A673 (cell line): ENCODE measurements around the gene KRTAP4-2. TPM values are rescaled to one million over a fixed set of nuclear protein-coding genes. Genes with fewer than 3 reads are reported as not detected.
"Not testable (repeated sequence)": the region's sequence is repeated elsewhere in the genome, so short reads cannot be mapped to it uniquely, and the experiment has no call there.

Source experiments
- BruUV-seq: library from RNA; stranded (reverse); fragments of 400-500 nt; replicated peaks from 2 replicates; lab custom pipeline; 2021; lab: Mats Ljungman, UMichigan
- CTCF ChIA-PET: fragments of 300-600 bp; sonication (Branson Sonifier 250); formaldehyde crosslinking; loops from one replicate; lab custom pipeline; 2022; ENCODE audit warnings: antibody characterized with exemption; lab: Charles Lee
- POLR2A ChIA-PET: fragments of 300-600 bp; sonication (Branson Sonifier 250); formaldehyde crosslinking; loops from one replicate; lab custom pipeline; 2022; ENCODE audit warnings: antibody characterized with exemption; ENCODE audit not compliant: low non-redundant PET; lab: Charles Lee
- DNase-seq: peaks from one replicate; pipeline ENCODE4 v3.0.0-alpha.2; 2015; ENCODE audit warnings: low spot score
- H3K27ac ChIP-seq: fragments of 200-600 bp; sonication (generic); 2 replicates; pipeline ENCODE4 v1.5.1; 2016; ENCODE audit warnings: mixed run types, low read depth, mild to moderate bottlenecking, mixed read lengths, antibody characterized with exemption, low read length; ENCODE audit not compliant: poor library complexity, severe bottlenecking
- H3K27me3 ChIP-seq: fragments of 200-600 bp; sonication (generic); replicated peaks from 2 replicates; pipeline ENCODE4 v1.6.1; 2017; ENCODE audit warnings: mixed run types, low read depth, mild to moderate bottlenecking, mixed read lengths, antibody characterized with exemption, low read length; ENCODE audit not compliant: insufficient read depth, poor library complexity
- H3K36me3 ChIP-seq: fragments of 200-600 bp; sonication (generic); 2 replicates; pipeline ENCODE4 v1.6.1; 2016; ENCODE audit warnings: mixed run types, mild to moderate bottlenecking, mixed read lengths, antibody characterized with exemption, low read length; ENCODE audit not compliant: insufficient read depth, poor library complexity, severe bottlenecking
- H3K4me1 ChIP-seq: fragments of 200-600 bp; sonication (generic); 2 replicates; pipeline ENCODE4 v1.6.1; 2017; ENCODE audit warnings: mixed run types, mild to moderate bottlenecking, mixed read lengths, antibody characterized with exemption, low read length; ENCODE audit not compliant: insufficient read depth, poor library complexity, severe bottlenecking
- H3K4me3 ChIP-seq: fragments of 200-600 bp; sonication (generic); 2 replicates; pipeline ENCODE4 v1.5.1; 2016; ENCODE audit warnings: low read depth, mixed run types, mild to moderate bottlenecking, mixed read lengths, low read length; ENCODE audit not compliant: poor library complexity, severe bottlenecking
- H3K9me3 ChIP-seq: fragments of 200-600 bp; sonication (generic); 2 replicates; pipeline ENCODE4 v1.6.1; 2016; ENCODE audit warnings: mixed run types, low read depth, mild to moderate bottlenecking, mixed read lengths, antibody characterized with exemption, low read length; ENCODE audit not compliant: poor library complexity, severe bottlenecking
- EZH2 ChIP-seq: fragments of 200-600 bp; sonication (generic); IDR thresholded peaks from 2 replicates; pipeline ENCODE4 v1.6.1; 2017; ENCODE audit warnings: borderline replicate concordance, low read depth, mild to moderate bottlenecking, mixed read lengths, antibody characterized with exemption, low read length; ENCODE audit not compliant: poor library complexity, severe bottlenecking
- intact Hi-C: fragments of 100-400 bp; cut with micrococcal nuclease; formaldehyde crosslinking; loops from one replicate; pipeline ENCODE4 v1.10.0; 2022; ENCODE audit not compliant: unreplicated experiment
- total RNA-seq: library from RNA; stranded (reverse); gene quantifications from 2 replicates; pipeline ENCODE4 v1.2.3, GENCODE V29; 2021
- TF ChIP-seq, protein P1 (sequence below): fragments of 300-800, 200-600 bp; sonication (generic); conservative IDR thresholded peaks from 2 replicates; pipeline ENCODE4 v1.5.1; 2017; ENCODE audit warnings: low read depth, mild to moderate bottlenecking, antibody characterized with exemption, low read length, moderate library complexity, mixed read lengths

KRTAP4-2 gene
- total RNA-seq, 1 experiment from 2014 or later: not detected

DNA sequence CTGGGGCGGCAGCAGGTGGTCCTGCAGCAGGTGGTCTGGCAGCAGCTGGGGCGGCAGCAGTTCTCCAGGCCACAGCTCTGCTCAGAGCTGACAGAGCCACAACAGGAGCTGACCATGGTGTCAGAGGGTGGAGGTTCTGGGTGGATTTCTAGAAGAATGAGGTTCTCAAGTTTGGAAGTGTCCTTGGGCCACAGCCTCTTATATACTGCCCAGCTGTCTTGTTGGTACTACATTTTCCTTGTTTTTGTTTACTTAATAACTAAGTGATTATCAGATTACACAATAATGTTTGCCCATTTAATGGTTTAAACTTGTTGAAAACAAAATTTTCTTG, 28.4 kb downstream of the KRTAP4-2 start, which contains the start of gene KRTAP4-5:
TSS of gene KRTAP4-5 (minus strand) at position 174 of the 334 bp plus-strand sequence. CDS start at position 116, 58 bp downstream.
- Histone ChIP-seq H3K27me3 (no peaks in the 10 kb centered on the region), H3K4me3 (no peak within 1 kb of the TSS), H3K36me3 (no peaks in the 10 kb centered on the region), H3K9me3 (no peaks in the 10 kb centered on the region), H3K4me1 (peaks cover 43% of the 10 kb centered on the region), H3K27ac (peak within 1 kb of the TSS; percentile 96)
- ChIA-PET POLR2A (no interaction called here), CTCF (no interaction called here)
- TF ChIP-seq, protein P1, sequence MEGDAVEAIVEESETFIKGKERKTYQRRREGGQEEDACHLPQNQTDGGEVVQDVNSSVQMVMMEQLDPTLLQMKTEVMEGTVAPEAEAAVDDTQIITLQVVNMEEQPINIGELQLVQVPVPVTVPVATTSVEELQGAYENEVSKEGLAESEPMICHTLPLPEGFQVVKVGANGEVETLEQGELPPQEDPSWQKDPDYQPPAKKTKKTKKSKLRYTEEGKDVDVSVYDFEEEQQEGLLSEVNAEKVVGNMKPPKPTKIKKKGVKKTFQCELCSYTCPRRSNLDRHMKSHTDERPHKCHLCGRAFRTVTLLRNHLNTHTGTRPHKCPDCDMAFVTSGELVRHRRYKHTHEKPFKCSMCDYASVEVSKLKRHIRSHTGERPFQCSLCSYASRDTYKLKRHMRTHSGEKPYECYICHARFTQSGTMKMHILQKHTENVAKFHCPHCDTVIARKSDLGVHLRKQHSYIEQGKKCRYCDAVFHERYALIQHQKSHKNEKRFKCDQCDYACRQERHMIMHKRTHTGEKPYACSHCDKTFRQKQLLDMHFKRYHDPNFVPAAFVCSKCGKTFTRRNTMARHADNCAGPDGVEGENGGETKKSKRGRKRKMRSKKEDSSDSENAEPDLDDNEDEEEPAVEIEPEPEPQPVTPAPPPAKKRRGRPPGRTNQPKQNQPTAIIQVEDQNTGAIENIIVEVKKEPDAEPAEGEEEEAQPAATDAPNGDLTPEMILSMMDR: no peak
- TF ChIP-seq EZH2: no peak
- DNase-seq: no peak
- BruUV-seq: no TSS peak
- intact Hi-C loops: loop anchor here (5.0 kb wide), 4 partner anchors 178 to 518 kb away; no protein-coding TSS in a partner anchor

DNA sequence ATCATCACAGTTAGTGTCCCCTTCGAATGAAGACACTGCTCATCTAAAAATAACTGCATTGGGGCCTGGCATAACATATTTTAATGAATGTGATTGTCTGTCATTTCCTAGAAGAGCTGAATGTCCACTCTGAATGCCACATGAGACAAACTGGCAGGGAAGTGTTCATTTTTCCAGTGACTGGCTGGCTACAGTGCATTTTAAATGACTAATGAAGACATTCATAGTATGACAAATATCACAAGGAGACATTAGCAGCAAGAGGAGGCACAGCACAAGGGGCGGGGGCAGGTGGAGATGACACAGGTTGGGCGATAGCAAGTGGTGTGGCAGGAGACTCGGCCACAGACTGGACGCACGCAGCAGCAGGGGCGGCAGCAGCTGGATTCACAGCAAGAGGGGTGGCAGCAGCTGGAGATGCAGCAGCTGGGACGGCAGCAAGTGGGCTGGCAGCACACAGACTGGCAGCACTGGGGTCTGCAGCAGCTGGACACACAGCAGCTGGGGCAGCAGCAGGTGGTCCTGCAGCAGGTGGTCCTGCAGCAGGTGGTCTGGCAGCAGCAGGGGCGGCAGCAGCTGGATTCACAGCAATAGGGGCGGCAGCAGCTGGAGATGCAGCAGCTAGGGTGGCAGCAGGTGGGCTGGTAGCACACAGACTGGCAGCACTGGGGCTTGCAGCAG, 28.9 kb downstream of the KRTAP4-2 start:
- H3K27me3 ChIP-seq, H3K4me3 ChIP-seq, POLR2A ChIA-PET, H3K36me3 ChIP-seq, H3K9me3 ChIP-seq, BruUV-seq: not testable (repeated sequence)
- CTCF ChIA-PET: interaction anchor here (0.5 kb wide), 1 partner anchor 499 kb away, joined by 10 read pairs; no protein-coding TSS in a partner anchor
- peak; percentile 28 for DNase-seq
- Histone ChIP-seq H3K4me1 (peaks cover 40% of the 10 kb centered on the region), H3K27ac (peak overlapping the region; percentile 96)
- intact Hi-C loops: loop anchor here (5.0 kb wide), 4 partner anchors 178 to 518 kb away; no protein-coding TSS in a partner anchor

DNA sequence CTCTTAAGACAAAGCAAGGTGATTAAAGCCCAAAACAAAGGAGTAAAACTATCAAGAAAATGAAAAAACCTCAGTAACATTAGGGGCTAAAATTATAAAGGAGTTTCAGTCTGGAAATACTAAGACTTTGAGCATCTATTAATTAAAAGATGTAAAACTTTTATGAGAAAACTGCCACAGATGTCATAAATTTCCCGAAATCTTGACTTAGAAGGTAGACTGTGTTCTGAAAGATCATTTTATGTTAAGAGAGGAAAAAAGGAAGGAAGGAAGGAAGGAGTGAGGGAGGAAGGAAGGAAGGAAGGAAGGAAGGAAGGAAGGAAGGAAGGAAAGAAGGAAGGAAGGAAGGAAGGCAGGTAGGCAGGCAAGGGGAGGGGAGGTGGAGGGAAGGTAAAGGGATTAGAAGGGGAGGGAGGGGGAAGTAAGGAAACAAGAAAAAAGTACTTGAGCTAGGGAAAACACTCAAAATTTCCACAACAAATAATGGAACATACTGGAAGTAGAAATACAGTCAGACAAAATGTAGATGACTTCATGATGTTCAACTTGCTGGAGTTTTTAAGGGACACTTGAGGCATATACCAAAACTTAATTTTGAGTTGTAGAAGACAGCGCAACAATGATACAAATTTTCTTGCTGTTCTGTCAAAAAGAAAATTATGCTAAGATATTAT, 30.4 kb downstream of the KRTAP4-2 start:
- Histone ChIP-seq H3K9me3 (peaks cover 8% of the 10 kb centered on the region), H3K36me3 (no peaks in the 10 kb centered on the region), H3K4me1 (peaks cover 31% of the 10 kb centered on the region), H3K4me3 (no peak overlapping the region), H3K27me3 (no peaks in the 10 kb centered on the region), H3K27ac (peak overlapping the region; percentile 96)
- intact Hi-C loops: loop anchor here (5.0 kb wide), 4 partner anchors 180 to 520 kb away; no protein-coding TSS in a partner anchor
- no TSS peak for BruUV-seq
- TF ChIP-seq, protein P1: no peak
- no peak for TF ChIP-seq EZH2
- DNase-seq: peak; percentile 72
- ChIA-PET CTCF (interaction anchor here (0.8 to 1.8 kb wide), 2 partner anchors 241 to 501 kb away, joined by 9 read pairs; no protein-coding TSS in a partner anchor), POLR2A (interaction anchor here (0.7 kb wide), 2 partner anchors 237 to 240 kb away, joined by 4 to 5 read pairs; no protein-coding TSS in a partner anchor)
